H9 (cell line): ENCODE data around the gene CDH23. TPM values are rescaled to one million over a fixed set of nuclear protein-coding genes. Genes with fewer than 3 reads are reported as not detected.
A peak's percentile ranks its signal among the peaks of the same experiment; 100 is the strongest.

Experiments used
- DNase-seq: peaks from one replicate; pipeline ENCODE4 v3.0.0-alpha.2; 2017
- H2AFZ ChIP-seq: one replicate; pipeline ENCODE4 v1.6.1; 2013; ENCODE audit warnings: mild to moderate bottlenecking, low read length, control low read depth, moderate library complexity
- H2AK5ac ChIP-seq: 2 replicates; pipeline ENCODE4 v1.6.1; 2013; ENCODE audit warnings: low read length, control low read depth, mixed read lengths; ENCODE audit not compliant: insufficient read length
- H2BK120ac ChIP-seq: one replicate; pipeline ENCODE4 v1.6.1; 2013; ENCODE audit warnings: low read depth, mild to moderate bottlenecking, low read length, control low read depth, inconsistent platforms; ENCODE audit not compliant: poor library complexity, severe bottlenecking
- H2BK12ac ChIP-seq: 2 replicates; pipeline ENCODE4 v1.6.1; 2013; ENCODE audit warnings: low read length, control low read depth, mixed read lengths, low read depth; ENCODE audit not compliant: insufficient read length
- H2BK15ac ChIP-seq: 2 replicates; pipeline ENCODE4 v1.6.1; 2013; ENCODE audit warnings: low read depth, low read length, control low read depth
- H2BK20ac ChIP-seq: one replicate; pipeline ENCODE4 v1.6.1; 2013; ENCODE audit warnings: low read depth, mild to moderate bottlenecking, low read length, control low read depth, inconsistent platforms; ENCODE audit not compliant: poor library complexity, severe bottlenecking
- H2BK5ac ChIP-seq: 2 replicates; pipeline ENCODE4 v1.6.1; 2013; ENCODE audit warnings: low read length, control low read depth, mixed read lengths; ENCODE audit not compliant: insufficient read length
- H3K14ac ChIP-seq: 2 replicates; pipeline ENCODE4 v1.6.1; 2013; ENCODE audit warnings: low read length, control low read depth; ENCODE audit not compliant: insufficient read depth
- H3K18ac ChIP-seq: 2 replicates; pipeline ENCODE4 v1.6.1; 2013; ENCODE audit warnings: low read depth, mild to moderate bottlenecking, mixed read lengths, low read length, control low read depth; ENCODE audit not compliant: insufficient read length
- H3K23ac ChIP-seq: 2 replicates; pipeline ENCODE4 v1.6.1; 2013; ENCODE audit warnings: low read length, control low read depth, mixed read lengths, low read depth; ENCODE audit not compliant: insufficient read length
- H3K23me2 ChIP-seq: 2 replicates; pipeline ENCODE4 v1.6.1; 2013; ENCODE audit warnings: low read depth, mild to moderate bottlenecking, mixed read lengths, low read length, control low read depth; ENCODE audit not compliant: insufficient read length, poor library complexity, severe bottlenecking
- H3K27ac ChIP-seq: 2 replicates; pipeline ENCODE4 v1.5.1; 2013; ENCODE audit warnings: low read length, control low read depth, mixed read lengths, low read depth; ENCODE audit not compliant: insufficient read length
- H3K27me3 ChIP-seq: 2 replicates; pipeline ENCODE4 v1.6.1; 2013; ENCODE audit warnings: low read length, control low read depth, inconsistent platforms; ENCODE audit not compliant: insufficient read depth
- H3K4ac ChIP-seq: 2 replicates; pipeline ENCODE4 v1.6.1; 2013; ENCODE audit warnings: low read depth, mild to moderate bottlenecking, control low read depth, inconsistent platforms, low read length, moderate library complexity
- H3K4me1 ChIP-seq: 2 replicates; pipeline ENCODE4 v1.6.1; 2013; ENCODE audit warnings: low read length, control low read depth, inconsistent platforms; ENCODE audit not compliant: insufficient read depth
- H3K4me2 ChIP-seq: 2 replicates; pipeline ENCODE4 v1.6.1; 2013; ENCODE audit warnings: low read length, control low read depth, mixed read lengths; ENCODE audit not compliant: insufficient read length, insufficient read depth
- H3K56ac ChIP-seq: 2 replicates; pipeline ENCODE4 v1.6.1; 2013; ENCODE audit warnings: low read depth, mild to moderate bottlenecking, mixed read lengths, low read length, control low read depth; ENCODE audit not compliant: insufficient read length
- H3K79me1 ChIP-seq: 2 replicates; pipeline ENCODE4 v1.6.1; 2013; ENCODE audit warnings: low read depth, mild to moderate bottlenecking, moderate library complexity, low read length, control low read depth, inconsistent platforms; ENCODE audit not compliant: insufficient read depth, poor library complexity, severe bottlenecking
- H3K79me2 ChIP-seq: 2 replicates; pipeline ENCODE4 v1.6.1; 2013; ENCODE audit warnings: low read length, control low read depth, inconsistent platforms; ENCODE audit not compliant: insufficient read depth
- H3K9ac ChIP-seq: 2 replicates; pipeline ENCODE4 v1.6.1; 2013; ENCODE audit warnings: low read length, control low read depth, mixed read lengths; ENCODE audit not compliant: insufficient read length; ENCODE audit errors: extremely low read depth
- H3K9me3 ChIP-seq: one replicate; pipeline ENCODE4 v1.6.1; 2013; ENCODE audit warnings: low read depth, low read length, inconsistent platforms; ENCODE audit not compliant: control insufficient read depth
- H3T11ph ChIP-seq: one replicate; pipeline ENCODE4 v1.6.1; 2013; ENCODE audit warnings: mild to moderate bottlenecking, low read length, control low read depth, inconsistent platforms
- H4K20me1 ChIP-seq: one replicate; pipeline ENCODE4 v1.6.1; 2013; ENCODE audit not compliant: control insufficient read depth, insufficient read length, insufficient read depth
- H4K5ac ChIP-seq: 2 replicates; pipeline ENCODE4 v1.6.1; 2013; ENCODE audit warnings: low read depth, mild to moderate bottlenecking, mixed read lengths, low read length, control low read depth; ENCODE audit not compliant: insufficient read length
- H4K8ac ChIP-seq: replicated peaks from 2 replicates; pipeline ENCODE4 v1.6.1; 2013; ENCODE audit warnings: low read length, control low read depth, mixed read lengths, low read depth; ENCODE audit not compliant: insufficient read length
- H4K91ac ChIP-seq: 2 replicates; pipeline ENCODE4 v1.6.1; 2013; ENCODE audit warnings: low read depth, mild to moderate bottlenecking, moderate library complexity, mixed read lengths, low read length, control low read depth; ENCODE audit not compliant: insufficient read length
- H3K27ac Mint-ChIP-seq, 3 experiments: 2 replicates in 2 of 3; 3 replicates in 1 of 3; pipeline ENCODE4 v1.8.0; 2020 to 2021; ENCODE audit warnings: mixed read lengths in 3 of 3, mild to moderate bottlenecking in 1 of 3, moderate library complexity in 1 of 3
- H3K27me3 Mint-ChIP-seq: 2 replicates; pipeline ENCODE4 v1.8.0; 2021; ENCODE audit warnings: low read depth, mild to moderate bottlenecking, moderate library complexity, mixed read lengths
- H3K36me3 Mint-ChIP-seq, 3 experiments: 2 replicates in 2 of 3; 3 replicates in 1 of 3; pipeline ENCODE4 v1.8.0; 2020 to 2021; ENCODE audit warnings: low read depth in 3 of 3, mixed read lengths in 3 of 3; ENCODE audit not compliant: insufficient read depth in 1 of 3
- H3K4me1 Mint-ChIP-seq, 2 experiments: 2 replicates each; pipeline ENCODE4 v1.8.0; 2020; ENCODE audit warnings: mixed read lengths in 2 of 2
- H3K4me3 Mint-ChIP-seq, 2 experiments: 2 replicates in 1 of 2; 3 replicates in 1 of 2; pipeline ENCODE4 v1.8.0; 2020 to 2021; ENCODE audit warnings: mild to moderate bottlenecking in 2 of 2, mixed read lengths in 2 of 2, moderate library complexity in 1 of 2
- H3K9me3 Mint-ChIP-seq, 2 experiments: 2 replicates in 1 of 2; 3 replicates in 1 of 2; pipeline ENCODE4 v1.8.0; 2020; ENCODE audit warnings: mild to moderate bottlenecking in 2 of 2, mixed read lengths in 2 of 2, moderate library complexity in 1 of 2
- WGBS: extraction: QIAGEN DNeasy Blood & Tissue Kit; methylation state at CpG from one replicate; pipeline ENCODE4 v1.1.7; 2013; ENCODE audit warnings: missing lambda C conversion rate, low lambda C conversion rate, mixed read lengths; ENCODE audit not compliant: insufficient read length; ENCODE audit errors: extremely low coverage; 5-methylcytosine and 5-hydroxymethylcytosine counted together
- total RNA-seq: library from RNA; stranded (reverse); gene quantifications from 2 replicates; pipeline ENCODE4 v1.2.1, GENCODE V29; 2021
- TF ChIP-seq, protein P1 (sequence below): fragments of 200-600 bp; sonication (generic); conservative IDR thresholded peaks from 3 replicates; pipeline ENCODE4 v1.8.0; 2021; ENCODE audit warnings: antibody characterized with exemption, mild to moderate bottlenecking

CDH23 gene
- total RNA-seq, 1 experiment from 2014 or later: 2.1 TPM

DNA sequence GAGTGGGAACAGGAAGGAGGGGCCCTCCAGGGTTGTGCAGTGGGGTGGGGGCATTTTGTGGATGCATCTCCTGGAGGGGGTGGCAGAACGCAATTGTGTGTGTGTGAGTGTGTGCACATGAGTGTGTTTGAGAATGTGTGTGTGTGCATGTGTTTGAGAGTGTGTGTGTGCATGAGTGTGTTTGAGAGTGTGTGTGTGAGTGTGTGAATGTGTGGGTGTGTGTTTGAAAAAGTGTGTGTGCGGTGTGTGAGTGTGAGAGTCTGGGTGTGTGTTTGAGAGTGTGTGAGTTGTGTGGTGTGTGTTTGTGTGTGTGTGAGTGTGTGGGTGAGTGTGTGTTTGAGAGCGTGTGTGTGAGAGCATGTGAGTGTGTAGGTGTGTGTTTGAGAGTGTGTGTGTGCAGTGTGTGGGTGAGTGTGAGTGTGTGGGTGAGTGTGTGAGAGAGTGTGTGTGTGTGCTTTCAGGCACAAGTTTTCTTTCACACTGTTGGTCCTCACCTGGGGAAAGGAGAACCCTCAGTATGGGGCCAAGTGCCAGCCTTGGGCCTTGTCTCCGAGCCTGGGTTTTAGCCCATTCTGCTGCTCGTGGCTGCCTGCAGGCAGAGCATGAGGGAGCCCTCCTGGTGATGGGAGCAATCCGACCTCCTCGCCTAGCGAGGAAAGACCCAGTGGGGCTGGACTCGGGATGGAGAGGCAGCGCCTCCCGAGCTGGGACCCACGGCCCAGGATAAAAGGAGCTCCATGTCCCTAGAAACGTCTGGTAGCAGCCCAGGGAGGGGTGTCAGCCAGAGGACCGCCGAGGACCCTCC is 35.6 kb downstream of the CDH23 start:
- no peaks in the 10 kb centered on the region for H3K79me2 ChIP-seq
- H3K4me3 Mint-ChIP-seq: no peak overlapping the region; a peak in 1 of 5 replicates
- no peak overlapping the region for H3K56ac ChIP-seq
- no peak overlapping the region for H2BK5ac ChIP-seq
- no peak overlapping the region for H3K27ac ChIP-seq
- peak; percentile 19 for DNase-seq
- no peaks in the 10 kb centered on the region for H4K20me1 ChIP-seq
- no peak overlapping the region for H3T11ph ChIP-seq
- H2AK5ac ChIP-seq: no peak overlapping the region
- no peaks in the 10 kb centered on the region for H3K9me3 ChIP-seq
- peak overlapping the region; percentile 36; the same call in 1 of the 2 replicates for H3K14ac ChIP-seq
- peaks cover 15 to 17% of the 10 kb centered on the region in 2 experiments for H3K4me1 Mint-ChIP-seq
- H2BK12ac ChIP-seq: no peak overlapping the region
- H3K79me1 ChIP-seq: no peaks in the 10 kb centered on the region
- H4K5ac ChIP-seq: no peak overlapping the region
- no peak overlapping the region for H3K23ac ChIP-seq
- H4K8ac ChIP-seq: no peak overlapping the region
- no peak overlapping the region for H2BK20ac ChIP-seq
- peak overlapping the region; percentile 1 for H3K18ac ChIP-seq
- peak overlapping the region in 2 of 3 experiments; percentile 3 to 7; a peak in 3 of 7 replicates for H3K27ac Mint-ChIP-seq
- no peaks in the 10 kb centered on the region for H3K36me3 Mint-ChIP-seq
- H3K27me3 ChIP-seq: no peaks in the 10 kb centered on the region
- H3K27me3 Mint-ChIP-seq: peaks cover 8% of the 10 kb centered on the region
- no peak overlapping the region for H3K9ac ChIP-seq
- H2BK120ac ChIP-seq: no peak overlapping the region
- no peak overlapping the region for H3K4me2 ChIP-seq
- WGBS: 100% methylated on average over 2 of the region's 15 CpGs
- TF ChIP-seq, protein P1, sequence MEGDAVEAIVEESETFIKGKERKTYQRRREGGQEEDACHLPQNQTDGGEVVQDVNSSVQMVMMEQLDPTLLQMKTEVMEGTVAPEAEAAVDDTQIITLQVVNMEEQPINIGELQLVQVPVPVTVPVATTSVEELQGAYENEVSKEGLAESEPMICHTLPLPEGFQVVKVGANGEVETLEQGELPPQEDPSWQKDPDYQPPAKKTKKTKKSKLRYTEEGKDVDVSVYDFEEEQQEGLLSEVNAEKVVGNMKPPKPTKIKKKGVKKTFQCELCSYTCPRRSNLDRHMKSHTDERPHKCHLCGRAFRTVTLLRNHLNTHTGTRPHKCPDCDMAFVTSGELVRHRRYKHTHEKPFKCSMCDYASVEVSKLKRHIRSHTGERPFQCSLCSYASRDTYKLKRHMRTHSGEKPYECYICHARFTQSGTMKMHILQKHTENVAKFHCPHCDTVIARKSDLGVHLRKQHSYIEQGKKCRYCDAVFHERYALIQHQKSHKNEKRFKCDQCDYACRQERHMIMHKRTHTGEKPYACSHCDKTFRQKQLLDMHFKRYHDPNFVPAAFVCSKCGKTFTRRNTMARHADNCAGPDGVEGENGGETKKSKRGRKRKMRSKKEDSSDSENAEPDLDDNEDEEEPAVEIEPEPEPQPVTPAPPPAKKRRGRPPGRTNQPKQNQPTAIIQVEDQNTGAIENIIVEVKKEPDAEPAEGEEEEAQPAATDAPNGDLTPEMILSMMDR: no peak
- H3K23me2 ChIP-seq: peaks cover 3% of the 10 kb centered on the region
- H2AFZ ChIP-seq: no peak overlapping the region
- no peak overlapping the region for H2BK15ac ChIP-seq
- H4K91ac ChIP-seq: no peak overlapping the region
- no peaks in the 10 kb centered on the region for H3K9me3 Mint-ChIP-seq
- H3K4ac ChIP-seq: no peak overlapping the region
- no peaks in the 10 kb centered on the region for H3K4me1 ChIP-seq
